ENCODE results near the gene USP7.

- no peak for TF ChIP-seq POLR2AphosphoS5 (IDR thresholded peaks at IDR 0.05; ENCODE audit: low read depth)
- no peak for TF ChIP-seq CTCF (IDR thresholded peaks at IDR 0.05; ENCODE audit: insufficient read depth, low read length)
Measured at GRCh38 chr16:8952281-8952751, 11.4 kb downstream of the USP7 start.

All from HL-60 (cell line).